Left renal pelvis (tissue), 4 donors: Measurements from ENCODE around the gene CCDC186. TPM values are rescaled to one million over a fixed set of nuclear protein-coding genes. Genes with fewer than 3 reads are reported as not detected.
"Not testable (repeated sequence)": the region's sequence is repeated elsewhere in the genome, so short reads cannot be mapped to it uniquely, and the experiment has no call there.

Experiments
- DNase-seq, 4 donors: peaks; one replicate each; pipeline ENCODE4 v3.0.0-alpha.2; 2013; ENCODE audit warnings: low read depth in 4 of 4, low spot score in 3 of 4
- polyA plus RNA-seq, 4 donors: library from polyadenylated mRNA; unstranded; fragments of 120-200 nt; gene quantifications; one replicate each; pipeline ENCODE4 v1.2.1, GENCODE V29; 2013; ENCODE audit not compliant: insufficient read length in 4 of 4

The CCDC186 gene
- polyA plus RNA-seq, 4 donors = 22.5 to 31.1 (median 26.3) TPM

- no peak for DNase-seq
These were observed 1.7 kb upstream of the CCDC186 start for GRCh38 chr10:114175667-114176066.

GRCh38 chr10:114174695-114175188, 739 bp upstream of the CCDC186 start:
- DNase-seq = no peak

- DNase-seq = no peak
These were observed 441 bp downstream of the CCDC186 start for GRCh38 chr10:114173603-114173920.

DNA sequence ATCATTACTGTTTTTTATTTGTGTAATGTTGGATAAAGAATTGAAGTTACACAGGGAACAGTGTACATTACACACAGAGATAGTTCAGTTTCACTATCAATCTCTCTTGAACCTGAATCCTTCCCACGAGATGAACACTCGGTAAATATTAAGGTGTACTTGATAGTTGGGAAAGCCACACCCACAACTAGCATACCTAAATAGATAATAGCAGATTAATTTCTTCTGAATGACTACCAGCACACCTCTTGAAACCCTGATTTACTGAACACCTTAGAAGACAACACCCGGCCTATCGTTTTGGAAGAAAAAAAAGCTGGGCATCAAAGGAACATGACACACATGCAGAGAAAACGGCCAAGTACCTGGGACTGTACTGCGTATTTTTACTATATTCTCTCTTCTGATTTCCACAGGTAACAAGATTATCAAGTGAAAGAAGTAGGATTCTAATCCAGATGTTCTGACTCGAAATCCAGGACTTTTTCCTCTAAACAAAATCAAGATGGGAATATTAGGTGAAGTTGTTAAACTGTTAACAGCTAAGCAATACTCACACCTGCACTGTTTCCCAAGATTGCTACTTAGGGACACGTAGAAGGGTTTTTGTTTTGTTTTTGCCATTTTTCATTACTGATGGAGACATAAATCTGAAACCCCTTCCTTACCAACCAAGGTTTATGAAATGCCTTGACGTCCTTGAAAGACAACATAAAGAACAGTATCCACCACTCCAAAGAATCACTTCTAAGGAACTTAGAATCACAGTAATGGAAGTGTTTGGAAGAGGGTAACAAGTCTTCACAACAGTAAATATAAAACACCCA, 1.0 kb downstream of the CCDC186 start:
- no peak for DNase-seq

GRCh38 chr10:114172216-114172615, 1.8 kb downstream of the CCDC186 start:
- no peak for DNase-seq

GRCh38 chr10:114168450-114169009, 5.5 kb downstream of the CCDC186 start:
- DNase-seq = no peak

- DNase-seq = no peak
These were observed 6.0 kb downstream of the CCDC186 start for GRCh38 chr10:114167985-114168384.

DNA sequence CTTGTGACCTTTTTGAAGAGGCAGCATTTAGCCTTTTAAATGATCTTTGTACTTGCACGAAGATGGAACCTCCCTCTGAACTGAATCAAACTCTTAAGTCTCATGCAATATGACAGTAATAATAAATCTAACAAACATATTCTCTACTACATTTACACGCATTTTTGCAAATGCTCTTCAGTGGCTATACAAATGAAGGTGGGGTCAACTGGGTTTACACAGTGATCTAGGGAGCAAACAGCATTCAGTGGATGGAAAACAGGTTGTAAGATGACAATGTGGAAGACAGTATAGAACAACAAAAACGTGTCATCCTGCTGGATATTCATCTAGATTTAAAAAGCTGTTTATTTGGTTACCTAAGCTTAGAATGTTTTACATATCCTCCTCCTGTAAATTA, 7.5 kb downstream of the CCDC186 start:
- no peak for DNase-seq

DNA sequence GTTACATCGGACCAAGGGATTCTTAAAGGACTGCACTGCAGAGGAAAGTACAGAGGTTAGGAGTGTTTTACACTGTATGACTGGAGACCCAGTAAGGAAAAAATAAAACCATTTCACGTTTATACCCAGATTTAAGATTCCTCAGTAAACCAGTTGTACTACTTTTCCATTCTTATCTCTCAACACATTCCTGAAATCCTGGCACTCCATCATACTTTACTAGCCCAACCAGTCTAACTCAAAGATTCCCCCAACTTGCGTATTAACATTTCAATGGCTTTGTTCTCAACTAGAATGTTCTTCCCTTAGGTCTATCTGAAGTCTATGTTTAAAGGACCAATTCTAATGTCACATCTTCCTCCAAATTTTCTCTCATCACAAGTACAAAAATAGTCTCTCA, 8.0 kb downstream of the CCDC186 start:
- no peak for DNase-seq

DNA sequence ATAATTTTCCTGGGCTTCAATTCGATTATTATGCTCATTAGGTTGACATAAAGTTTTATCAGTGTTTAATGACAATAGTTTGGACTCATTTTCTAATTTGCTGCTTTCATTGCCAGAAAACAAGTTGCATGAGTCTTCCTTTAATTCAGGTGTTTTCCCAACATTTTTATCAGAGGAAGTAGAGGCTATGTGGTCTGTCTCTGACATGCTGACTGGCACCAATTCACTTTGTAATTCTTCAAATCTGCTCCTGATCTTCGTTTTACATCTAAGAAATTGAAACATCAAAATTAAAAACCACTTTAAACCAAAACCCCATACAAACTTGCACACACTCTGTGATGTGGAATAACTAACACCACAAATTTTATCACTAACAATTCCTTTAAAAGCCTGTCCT, 10.9 kb downstream of the CCDC186 start:
- DNase-seq = no peak

DNA sequence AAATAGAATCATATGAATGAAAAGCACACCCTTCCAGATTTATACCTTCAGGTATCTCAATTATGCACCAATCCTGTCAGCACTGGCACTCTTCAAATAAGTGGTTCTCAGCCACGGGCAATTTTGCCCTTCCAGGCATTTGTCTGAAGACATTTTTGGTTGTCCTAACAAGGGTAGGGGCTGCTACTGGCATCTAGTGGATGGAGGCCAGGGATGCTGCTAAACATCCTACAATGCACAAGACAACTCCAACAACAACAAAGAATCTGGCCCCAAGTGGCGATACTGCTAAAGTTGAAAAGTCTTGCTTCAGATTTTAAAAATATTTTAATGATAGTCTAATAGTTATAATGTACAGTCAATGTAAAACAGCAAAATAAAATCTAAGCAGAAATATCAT, 16.1 kb downstream of the CCDC186 start:
- no peak for DNase-seq

GRCh38 chr10:114151892-114152291, 22.1 kb downstream of the CCDC186 start:
- no peak for DNase-seq

DNA sequence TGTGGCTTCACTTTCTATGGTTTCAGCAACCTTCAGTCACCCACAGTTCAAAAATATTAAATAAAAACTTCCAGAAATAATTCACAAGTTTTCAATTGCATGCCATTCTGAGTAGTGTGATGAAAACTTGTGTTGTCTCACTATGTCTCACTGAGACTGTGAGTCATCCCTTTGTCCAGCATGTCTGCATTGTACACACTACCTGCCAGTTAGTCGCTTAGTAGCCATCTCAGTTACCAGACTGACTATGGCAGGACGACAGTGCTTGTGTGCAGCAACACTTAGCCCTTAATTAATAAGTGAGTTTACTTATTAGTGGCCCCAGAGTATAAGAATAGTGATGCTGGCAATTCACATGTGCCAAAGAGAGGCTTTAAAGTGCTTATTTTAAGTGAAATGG, 22.5 kb downstream of the CCDC186 start:
- DNase-seq = no peak

- not testable (repeated sequence) for DNase-seq
These were observed 24.5 kb downstream of the CCDC186 start for GRCh38 chr10:114149476-114149875.

GRCh38 chr10:114143160-114143559, 30.8 kb downstream of the CCDC186 start:
- no peak for DNase-seq

GRCh38 chr10:114142018-114142417, 32.0 kb downstream of the CCDC186 start:
- no peak for DNase-seq

- DNase-seq = not testable (repeated sequence)
These were observed 33.2 kb downstream of the CCDC186 start for GRCh38 chr10:114140827-114141226.

DNA sequence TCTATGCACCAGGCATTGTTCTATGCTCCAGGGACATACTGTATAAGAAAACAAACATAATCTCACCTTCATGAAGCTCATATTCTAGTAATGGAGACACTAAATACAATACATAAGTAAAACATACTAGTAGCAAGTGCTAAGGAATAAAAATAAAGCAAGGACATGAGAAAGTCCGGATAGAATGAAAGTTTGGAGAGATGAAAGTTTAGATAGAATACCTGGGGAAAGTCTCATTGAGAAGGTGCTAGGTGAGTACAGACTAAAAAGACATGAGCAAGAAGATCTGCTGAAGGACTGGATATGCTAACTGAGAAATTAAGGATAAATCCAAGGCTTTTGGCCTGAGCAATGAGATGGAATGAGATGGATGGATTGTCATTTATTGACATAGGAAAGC, 34.0 kb downstream of the CCDC186 start:
- DNase-seq = no peak

- no peak for DNase-seq
These were observed 35.4 kb downstream of the CCDC186 start for GRCh38 chr10:114138581-114138980.

DNA sequence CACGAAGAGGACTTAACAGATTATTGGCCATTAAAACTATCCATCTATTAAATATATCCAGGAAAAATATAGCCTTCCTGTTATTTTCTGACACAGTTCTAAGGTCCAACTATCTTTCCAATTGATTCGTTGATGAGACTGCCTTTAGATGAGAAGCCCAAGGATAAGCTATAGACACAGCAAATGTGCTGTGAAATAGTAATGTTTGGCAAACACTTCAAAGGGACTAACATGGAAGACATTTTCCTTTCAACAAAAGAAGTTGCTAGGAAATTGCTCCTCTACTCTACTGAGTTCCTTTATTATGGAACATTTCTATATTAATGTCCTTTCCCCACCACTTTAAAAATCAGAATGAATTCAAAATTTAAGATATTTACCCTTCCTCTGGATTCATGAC, 38.5 kb downstream of the CCDC186 start:
- no peak for DNase-seq

DNA sequence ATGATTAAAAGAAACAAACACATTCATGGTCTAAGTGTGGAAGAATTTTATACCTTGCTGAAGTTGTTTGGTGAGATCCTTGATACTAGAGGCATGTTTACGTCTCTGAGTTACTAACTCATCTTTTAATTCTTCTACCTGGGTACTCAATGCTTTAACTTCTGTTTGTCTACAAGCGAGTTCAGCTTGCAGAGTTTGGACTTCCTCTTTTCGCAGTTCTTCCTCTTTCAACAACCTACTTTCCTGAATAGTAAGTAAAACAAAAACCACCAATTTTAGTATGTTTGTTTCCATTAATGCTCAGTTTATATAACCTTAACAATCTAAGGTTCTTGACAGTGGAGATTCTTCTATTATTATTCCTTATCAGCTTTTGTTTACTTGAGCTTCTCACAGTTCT, 42.9 kb downstream of the CCDC186 start:
- no peak for DNase-seq

DNA sequence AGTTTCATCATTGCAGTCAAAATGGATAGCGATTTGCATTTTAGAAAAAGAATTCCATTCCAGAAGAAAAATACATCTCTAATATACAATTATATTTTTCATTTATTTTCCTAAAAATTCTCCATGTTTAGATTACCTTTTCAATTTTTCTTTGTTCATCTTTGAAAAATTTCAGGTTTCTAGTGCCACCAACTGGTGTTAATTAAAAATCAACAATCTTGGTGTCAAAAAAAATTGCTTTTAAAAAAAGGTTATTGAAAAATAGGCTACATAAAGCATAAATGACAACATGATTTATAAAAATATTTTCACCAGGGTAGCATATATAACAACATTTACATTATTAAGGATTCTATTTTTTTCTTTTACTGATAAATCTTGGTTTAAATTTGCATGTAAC, 53.0 kb downstream of the CCDC186 start:
- DNase-seq = no peak
